Measurements from ENCODE around the gene KIFC3. TPM values are rescaled to one million over a fixed set of nuclear protein-coding genes. Genes with fewer than 3 reads are reported as not detected.
"Not testable (repeated sequence)": the region's sequence is repeated elsewhere in the genome, so short reads cannot be mapped to it uniquely, and the experiment has no call there.

The KIFC3 gene
- total RNA-seq, 4 donors from 2014 or later = 111 to 219 (median 153) TPM

- DNase-seq (ENCODE audit: low spot score in 2 of 2) = no peak
- Histone ChIP-seq H3K9me3 (no peaks in the 10 kb centered on the region), H3K4me1 (peaks cover 28% of the 10 kb centered on the region), H3K27ac (no peak overlapping the region), H3K36me3 (no peaks in the 10 kb centered on the region), H3K4me3 (no peak overlapping the region), H3K27me3 (no peaks in the 10 kb centered on the region)
- TF ChIP-seq CTCF (IDR thresholded peaks at IDR 0.05) = no peak
- no peak for TF ChIP-seq EP300 (IDR thresholded peaks at IDR 0.05)
- TF ChIP-seq POLR2AphosphoS5 (IDR thresholded peaks at IDR 0.05) = no peak
- TF ChIP-seq POLR2A (IDR thresholded peaks at IDR 0.05) = no peak
- 61% methylated on average over 2 of the region's 2 CpGs for WGBS
Measured at GRCh38 chr16:57732714-57733113, 69.6 kb downstream of the KIFC3 start.

GRCh38 chr16:57732037-57732436 lies 70.3 kb downstream of the KIFC3 start:
- no peak for DNase-seq (ENCODE audit: low spot score in 2 of 2)
- Histone ChIP-seq H3K27ac (no peak overlapping the region), H3K36me3 (no peaks in the 10 kb centered on the region), H3K4me3 (no peak overlapping the region), H3K27me3 (no peaks in the 10 kb centered on the region), H3K9me3 (no peaks in the 10 kb centered on the region), H3K4me1 (peaks cover 23% of the 10 kb centered on the region)
- TF ChIP-seq CTCF (IDR thresholded peaks at IDR 0.05) = no peak
- no peak for TF ChIP-seq POLR2A (IDR thresholded peaks at IDR 0.05)
- TF ChIP-seq POLR2AphosphoS5 (IDR thresholded peaks at IDR 0.05) = no peak
- TF ChIP-seq EP300 (IDR thresholded peaks at IDR 0.05) = no peak
- 44% methylated on average over 2 of the region's 2 CpGs for WGBS

- Histone ChIP-seq H3K9me3 (no peaks in the 10 kb centered on the region), H3K27ac (no peak overlapping the region), H3K36me3 (no peaks in the 10 kb centered on the region), H3K4me1 (peaks cover 13% of the 10 kb centered on the region), H3K4me3 (no peak overlapping the region), H3K27me3 (no peaks in the 10 kb centered on the region)
- TF ChIP-seq CTCF (IDR thresholded peaks at IDR 0.05) (no peak), POLR2A (IDR thresholded peaks at IDR 0.05) (no peak), EP300 (IDR thresholded peaks at IDR 0.05) (no peak), POLR2AphosphoS5 (IDR thresholded peaks at IDR 0.05) (no peak)
- DNase-seq (ENCODE audit: low spot score in 2 of 2) = no peak
- WGBS = 53% methylated on average over 5 of the region's 13 CpGs
Measured at GRCh38 chr16:57730771-57731730, 71.2 kb downstream of the KIFC3 start.

- H3K36me3 ChIP-seq; H3K27ac ChIP-seq; H3K9me3 ChIP-seq; H3K4me1 ChIP-seq; H3K4me3 ChIP-seq; H3K27me3 ChIP-seq; DNase-seq (ENCODE audit: low spot score in 2 of 2): not testable (repeated sequence)
- WGBS = 86% methylated on average over 6 of the region's 6 CpGs
Measured at GRCh38 chr16:57729852-57730251, 72.4 kb downstream of the KIFC3 start.

GRCh38 chr16:57729182-57729484 lies 73.2 kb downstream of the KIFC3 start:
- DNase-seq (ENCODE audit: low spot score in 2 of 2) = peak in 1 of 2 donors; percentile 16
- Histone ChIP-seq H3K4me3 (no peak overlapping the region), H3K36me3 (no peaks in the 10 kb centered on the region), H3K27me3 (no peaks in the 10 kb centered on the region), H3K4me1 (peaks cover 2% of the 10 kb centered on the region), H3K9me3 (no peaks in the 10 kb centered on the region), H3K27ac (no peak overlapping the region)
- WGBS = 82% methylated on average over 1 of the region's 1 CpG
- no peak for TF ChIP-seq POLR2A (IDR thresholded peaks at IDR 0.05)

GRCh38 chr16:57728336-57729181 lies 73.7 kb downstream of the KIFC3 start:
- TF ChIP-seq POLR2AphosphoS5 (IDR thresholded peaks at IDR 0.05) (no peak), CTCF (IDR thresholded peaks at IDR 0.05) (no peak), EP300 (IDR thresholded peaks at IDR 0.05) (no peak), POLR2A (IDR thresholded peaks at IDR 0.05) (no peak)
- WGBS = 96% methylated on average over 12 of the region's 14 CpGs

More at GRCh38 chr16:57728336-57729181, 73.7 kb downstream of the KIFC3 start:
- Histone ChIP-seq H3K27ac (no peak overlapping the region), H3K4me1 (no peaks in the 10 kb centered on the region), H3K4me3 (no peak overlapping the region), H3K9me3 (no peaks in the 10 kb centered on the region), H3K27me3 (no peaks in the 10 kb centered on the region), H3K36me3 (no peaks in the 10 kb centered on the region)
- DNase-seq (ENCODE audit: low spot score in 2 of 2) = no peak
